ENCODE results near the gene CLIP2.

Gene CLIP2

DNA sequence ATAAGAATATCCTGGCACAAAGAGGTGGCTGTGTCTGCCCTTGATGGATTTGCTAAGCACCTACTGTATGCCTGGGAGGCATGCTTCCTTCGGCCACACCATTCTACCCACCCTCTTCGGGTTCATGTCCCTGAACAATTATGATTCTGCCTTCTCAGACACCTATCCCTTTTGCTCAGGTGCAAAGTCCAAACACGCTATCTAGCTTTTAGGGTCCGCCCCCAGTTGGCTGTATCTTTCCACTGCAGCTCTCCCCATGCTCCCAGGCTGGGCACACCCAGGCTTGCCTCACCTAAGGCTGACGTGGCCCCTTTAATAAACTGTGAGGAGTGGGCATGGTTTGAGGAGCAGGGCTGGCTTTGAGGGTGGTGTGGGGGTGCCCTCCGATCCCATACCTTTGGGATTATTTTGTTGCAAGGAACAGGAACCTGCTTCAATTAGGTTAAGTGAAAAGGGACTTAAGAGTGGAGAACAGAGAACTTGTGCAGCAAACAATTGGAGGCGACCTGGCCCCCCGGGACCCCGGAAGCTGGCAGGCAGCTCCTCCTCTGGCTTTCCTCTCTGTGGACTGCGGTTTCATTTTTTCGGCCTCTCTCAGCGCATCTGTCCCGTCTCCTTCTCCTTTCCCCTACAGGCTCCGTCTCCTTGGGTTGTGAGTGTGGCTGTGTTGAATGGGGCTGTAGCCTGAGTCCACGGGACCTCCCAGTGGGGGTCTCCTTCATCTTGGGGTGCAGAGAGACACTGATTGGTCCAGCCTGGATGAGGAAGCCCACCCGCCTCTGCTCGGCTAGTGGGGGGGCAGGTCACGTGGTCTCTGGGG, 3.8 kb downstream of the CLIP2 start:
- ChIA-PET CTCF (interaction anchor here (0.9 to 3.0 kb wide), 8 partner anchors 8 to 108 kb away, joined by 3 to 12 read pairs (median 4); no protein-coding TSS in a partner anchor), POLR2A (no interaction called here)
- DNase-seq (ENCODE audit: extremely low spot score): no peak
- no peak for TF ChIP-seq CTCF (IDR thresholded peaks at IDR 0.05; ENCODE audit: control extremely low read depth, extremely low read depth, low read depth, missing control alignments)

DNA sequence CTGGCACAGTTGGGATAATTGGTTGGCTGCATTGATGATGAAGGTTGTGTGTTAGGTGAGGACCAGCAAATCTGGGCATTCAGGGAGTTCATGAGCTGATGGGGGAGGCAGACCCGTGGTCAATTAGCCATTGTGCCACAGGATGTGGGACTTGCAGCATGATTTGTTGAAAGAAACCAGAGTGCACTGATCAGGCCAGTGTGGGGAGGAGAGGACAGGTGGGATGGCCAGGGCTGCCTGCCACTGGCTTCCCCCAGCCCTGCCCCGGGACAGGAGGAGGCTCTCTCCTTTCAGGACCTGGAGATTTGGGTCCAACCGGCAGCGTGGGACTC, 4.3 kb downstream of the CLIP2 start:
- ChIA-PET POLR2A (no interaction called here), CTCF (interaction anchor here (0.9 to 2.8 kb wide), 3 partner anchors 9 to 19 kb away, joined by 3 to 10 read pairs (median 3); no protein-coding TSS in a partner anchor)
- no peak for DNase-seq (ENCODE audit: extremely low spot score)
- no peak for TF ChIP-seq CTCF (IDR thresholded peaks at IDR 0.05; ENCODE audit: control extremely low read depth, extremely low read depth, low read depth, missing control alignments)

- CTCF ChIA-PET: interaction anchor here (0.6 to 2.8 kb wide), 5 partner anchors 9 to 106 kb away, joined by 3 to 10 read pairs (median 4); no protein-coding TSS in a partner anchor
- POLR2A ChIA-PET: no interaction called here
- TF ChIP-seq CTCF (IDR thresholded peaks at IDR 0.05; ENCODE audit: control extremely low read depth, extremely low read depth, low read depth, missing control alignments): no peak
- DNase-seq (ENCODE audit: extremely low spot score): no peak
Measured at GRCh38 chr7:74294191-74294998, 5.2 kb downstream of the CLIP2 start.

DNA sequence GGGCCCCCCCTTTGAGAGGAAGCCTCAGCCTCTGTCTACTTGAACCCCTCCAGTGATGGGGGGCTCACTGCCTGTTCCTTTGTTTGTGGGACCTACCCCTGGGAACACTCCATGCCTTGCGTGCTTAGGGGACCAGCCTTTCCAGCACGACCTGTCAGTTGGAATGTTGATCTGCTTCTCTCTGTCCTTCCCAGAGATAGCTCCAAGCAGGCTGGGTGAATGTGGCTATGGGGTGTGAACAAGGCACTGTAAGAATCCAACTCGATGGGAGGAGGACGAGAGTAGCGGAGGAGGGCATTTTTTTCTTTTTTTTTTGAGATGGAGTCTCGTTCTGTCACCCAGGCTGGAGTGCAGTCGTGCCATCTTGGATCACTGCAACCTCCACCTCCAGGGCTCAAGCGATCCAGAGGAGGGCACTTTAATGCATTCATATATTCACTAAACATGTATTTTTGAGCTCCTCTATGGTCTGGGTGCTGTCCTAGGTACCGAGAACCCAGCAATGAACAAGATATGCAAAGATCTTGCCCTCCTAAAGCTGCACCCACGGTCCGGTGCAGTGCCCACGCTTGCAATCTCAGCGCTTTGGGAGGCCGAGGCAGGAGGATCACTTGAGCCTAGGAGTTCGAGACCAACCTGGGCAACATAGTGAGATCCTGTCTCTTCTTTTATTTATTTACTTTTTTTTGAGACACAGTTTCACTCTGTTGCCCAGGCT, 8.5 kb downstream of the CLIP2 start:
- no peak for TF ChIP-seq CTCF (IDR thresholded peaks at IDR 0.05; ENCODE audit: control extremely low read depth, extremely low read depth, low read depth, missing control alignments)
- ChIA-PET POLR2A (no interaction called here), CTCF (interaction anchor here (1.1 to 1.3 kb wide), 2 partner anchors 23 to 91 kb away, joined by 3 to 4 read pairs; no protein-coding TSS in a partner anchor)
- DNase-seq (ENCODE audit: extremely low spot score): no peak

GRCh38 chr7:74299401-74299800, 10.2 kb downstream of the CLIP2 start:
- ChIA-PET CTCF (no interaction called here), POLR2A (no interaction called here)
- TF ChIP-seq CTCF (IDR thresholded peaks at IDR 0.05; ENCODE audit: control extremely low read depth, extremely low read depth, low read depth, missing control alignments): no peak
- DNase-seq (ENCODE audit: extremely low spot score): no peak

- ChIA-PET CTCF (no interaction called here), POLR2A (no interaction called here)
- no peak for TF ChIP-seq CTCF (IDR thresholded peaks at IDR 0.05; ENCODE audit: control extremely low read depth, extremely low read depth, low read depth, missing control alignments)
- no peak for DNase-seq (ENCODE audit: extremely low spot score)
Measured at GRCh38 chr7:74300926-74301325, 11.7 kb downstream of the CLIP2 start.

All from GM10248 (cell line).